HEK293 (cell line): ENCODE data around the gene CSRP1.
A peak's percentile ranks its signal among the peaks of the same experiment; 100 is the strongest.

Experiments used
- CTCF ChIA-PET: fragments of 350-600 bp; formaldehyde crosslinking; extraction: SDS; loops from one replicate; lab custom pipeline; 2021; ENCODE audit warnings: antibody characterized with exemption; lab: Yijun Ruan, JAX
- POLR2A ChIA-PET: fragments of 300-600 bp; formaldehyde crosslinking; extraction: SDS; loops from one replicate; lab custom pipeline; 2020; ENCODE audit warnings: antibody characterized with exemption, inconsistent platforms; lab: Yijun Ruan, JAX
- H3K27ac ChIP-seq: fragments of 200-500 bp; sonication (Bioruptor generic); 2 replicates; pipeline ENCODE4 v1.5.1; 2014; ENCODE audit warnings: low read depth, low read length, control low read depth, inconsistent platforms; ENCODE audit errors: extremely low read depth
- H3K36me3 ChIP-seq, 2 experiments: fragments of 200-500 bp in 1 of 2; sonication (Bioruptor generic) in 1 of 2; 1 replicate in 1 of 2; 2 replicates in 1 of 2; pipeline ENCODE4 v1.5.1; 2014 to 2017; ENCODE audit warnings: inconsistent platforms in 2 of 2, low read length in 2 of 2; ENCODE audit not compliant: control insufficient read depth in 2 of 2, insufficient read depth in 1 of 2
- H3K4me1 ChIP-seq: fragments of 200-500 bp; sonication (Bioruptor generic); 2 replicates; pipeline ENCODE4 v1.5.1; 2014; ENCODE audit warnings: mild to moderate bottlenecking, low read length, inconsistent platforms; ENCODE audit not compliant: control insufficient read depth, insufficient read depth
- H3K4me3 ChIP-seq: 2 replicates; pipeline ENCODE4 v1.5.1; 2011; ENCODE audit warnings: low read depth, mild to moderate bottlenecking, control low read depth, low read length, moderate library complexity
- H3K9me3 ChIP-seq: fragments of 200-500 bp; sonication (Bioruptor generic); 2 replicates; pipeline ENCODE4 v1.5.1; 2014; ENCODE audit warnings: low read depth, low read length, inconsistent platforms; ENCODE audit not compliant: control insufficient read depth, insufficient read depth
- BCL6B ChIP-seq: fragments of 450-650 bp; formaldehyde crosslinking; IDR thresholded peaks from 2 replicates; pipeline ENCODE4 v1.5.1; 2017; ENCODE audit warnings: missing biosample characterization, missing genetic modification characterization
- GFI1B ChIP-seq: fragments of 450-650 bp; formaldehyde crosslinking; IDR thresholded peaks from 2 replicates; pipeline ENCODE4 v1.5.1; 2016; ENCODE audit warnings: missing biosample characterization, missing genetic modification characterization
- KLF10 ChIP-seq: fragments of 450-650 bp; IDR thresholded peaks from 2 replicates; pipeline ENCODE4 v1.5.1; 2018; ENCODE audit warnings: missing biosample characterization, mild to moderate bottlenecking, missing genetic modification characterization
- PATZ1 ChIP-seq: fragments of 450-650 bp; formaldehyde crosslinking; IDR thresholded peaks from 2 replicates; pipeline ENCODE4 v1.5.1; 2016; ENCODE audit warnings: missing biosample characterization, missing genetic modification characterization
- TRIM28 ChIP-seq: IDR thresholded peaks from 2 replicates; pipeline ENCODE4 v1.6.1; 2011; ENCODE audit warnings: low read length, control low read depth, borderline replicate concordance
- ZBTB17 ChIP-seq: fragments of 450-650 bp; formaldehyde crosslinking; IDR thresholded peaks from 2 replicates; pipeline ENCODE4 v1.5.1; 2016; ENCODE audit warnings: missing biosample characterization, missing genetic modification characterization
- ZNF221 ChIP-seq: fragments of 450-650 bp; formaldehyde crosslinking; IDR thresholded peaks from 2 replicates; pipeline ENCODE4 v1.5.1; 2017; ENCODE audit warnings: missing biosample characterization, missing genetic modification characterization, borderline replicate concordance
- ZNF280D ChIP-seq: fragments of 450-650 bp; formaldehyde crosslinking; IDR thresholded peaks from 2 replicates; pipeline ENCODE4 v1.5.1; 2016; ENCODE audit warnings: missing biosample characterization, missing genetic modification characterization
- ZNF302 ChIP-seq: fragments of 450-650 bp; formaldehyde crosslinking; IDR thresholded peaks from 2 replicates; pipeline ENCODE4 v1.5.1; 2016; ENCODE audit warnings: missing biosample characterization, missing genetic modification characterization, low read depth
- ZNF362 ChIP-seq: fragments of 450-650 bp; formaldehyde crosslinking; IDR thresholded peaks from 2 replicates; pipeline ENCODE4 v1.5.1; 2016; ENCODE audit warnings: missing biosample characterization, missing genetic modification characterization
- ZNF366 ChIP-seq: fragments of 450-650 bp; formaldehyde crosslinking; conservative IDR thresholded peaks from 2 replicates; pipeline ENCODE4 v1.5.1; 2016; ENCODE audit warnings: missing biosample characterization, missing genetic modification characterization
- ZNF521 ChIP-seq: fragments of 450-650 bp; formaldehyde crosslinking; IDR thresholded peaks from 2 replicates; pipeline ENCODE4 v1.5.1; 2017; ENCODE audit warnings: missing biosample characterization, mild to moderate bottlenecking, missing genetic modification characterization
- ZNF626 ChIP-seq: fragments of 450-650 bp; sonication (Bioruptor Pico); formaldehyde crosslinking; IDR thresholded peaks from 2 replicates; pipeline ENCODE4 v1.5.1; 2018; ENCODE audit warnings: missing biosample characterization, missing genetic modification characterization, inconsistent platforms
- ZNF664 ChIP-seq: fragments of 450-650 bp; formaldehyde crosslinking; IDR thresholded peaks from 2 replicates; pipeline ENCODE4 v1.5.1; 2016; ENCODE audit warnings: missing biosample characterization, missing genetic modification characterization

The CSRP1 gene

GRCh38 chr1:201511396-201511940, 4.5 kb upstream of the CSRP1 start:
- Histone ChIP-seq H3K9me3 (no peaks in the 10 kb centered on the region), H3K36me3 (no peaks in the 10 kb centered on the region), H3K4me1 (no peaks in the 10 kb centered on the region), H3K4me3 (no peak overlapping the region), H3K27ac (no peak overlapping the region)
- ChIA-PET CTCF (interaction anchor here (0.6 to 11.1 kb wide), 24 partner anchors 9 to 339 kb away, joined by 3 to 471 read pairs (median 7); no protein-coding TSS in a partner anchor), POLR2A (interaction anchor here (0.9 to 4.3 kb wide), 4 partner anchors 15 to 43 kb away, joined by 4 to 42 read pairs (median 12); partner anchors contain the start of gene PHLDA3)
- TF ChIP-seq ZNF280D, result no peak
- no peak for TF ChIP-seq ZNF302 (tag by site-specific recombination)
- no peak for TF ChIP-seq ZNF521 (tag by site-specific recombination)
- no peak for TF ChIP-seq ZNF664 (tag by site-specific recombination)
- no peak for TF ChIP-seq ZNF221
- TF ChIP-seq PATZ1 (tag by site-specific recombination), result no peak
- TF ChIP-seq BCL6B (tag by site-specific recombination), result no peak
- TF ChIP-seq GFI1B, result no peak
- TF ChIP-seq ZNF626 (tag by site-specific recombination), result no peak

- H3K36me3 ChIP-seq, result no peaks in the 10 kb centered on the region
- no peaks in the 10 kb centered on the region for H3K9me3 ChIP-seq
- peak; percentile 56 for TF ChIP-seq ZNF664 (tag by site-specific recombination)
- no peak for TF ChIP-seq ZNF362
- no peaks in the 10 kb centered on the region for H3K4me1 ChIP-seq
- H3K27ac ChIP-seq, result no peak overlapping the region
- CTCF ChIA-PET, result interaction anchor here (0.6 to 11.1 kb wide), 5 partner anchors 11 to 128 kb away, joined by 3 to 471 read pairs (median 36); no protein-coding TSS in a partner anchor
- no peak overlapping the region for H3K4me3 ChIP-seq
- POLR2A ChIA-PET, result interaction anchor here (1.6 to 4.3 kb wide), 2 partner anchors 15 to 29 kb away, joined by 4 to 42 read pairs; no protein-coding TSS in a partner anchor
Observed at GRCh38 chr1:201510734-201511133, 3.8 kb upstream of the CSRP1 start.

GRCh38 chr1:201509601-201510374, 2.9 kb upstream of the CSRP1 start:
- TF ChIP-seq KLF10 (no peak), ZNF366 (tag by site-specific recombination) (peak; percentile 98), TRIM28 (no peak), ZBTB17 (tag by site-specific recombination) (peak; percentile 72)
- TF ChIP-seq, all 188 proteins: peak for 2
- no peak overlapping the region for H3K27ac ChIP-seq
- H3K4me3 ChIP-seq, result no peak overlapping the region
- H3K9me3 ChIP-seq, result no peaks in the 10 kb centered on the region
- POLR2A ChIA-PET, result interaction anchor here (1.5 kb wide), 1 partner anchor 41 kb away, joined by 4 read pairs; the partner anchor contains the start of gene PHLDA3
- no peaks in the 10 kb centered on the region for H3K36me3 ChIP-seq
- CTCF ChIA-PET, result interaction anchor here (0.7 to 11.1 kb wide), 3 partner anchors 12 to 63 kb away, joined by 3 to 471 read pairs (median 129); no protein-coding TSS in a partner anchor
- no peaks in the 10 kb centered on the region for H3K4me1 ChIP-seq
